VCaP (cell line): ENCODE results near the gene CDH20.

Experiments used
- H3K27ac ChIP-seq: fragments of 450-650 bp; 2 replicates; pipeline ENCODE4 v1.5.1; 2017
- CTCF ChIP-seq: fragments of 450-650 bp; conservative IDR thresholded peaks from 2 replicates; pipeline ENCODE4 v1.5.1; 2017; ENCODE audit warnings: mild to moderate bottlenecking, moderate library complexity

CDH20 gene

GRCh38 chr18:61333746-61334490 is 688 bp downstream of the CDH20 start:
- no peak for TF ChIP-seq CTCF
- no peak overlapping the region for H3K27ac ChIP-seq

- no peak overlapping the region for H3K27ac ChIP-seq
- no peak for TF ChIP-seq CTCF
Observed at GRCh38 chr18:61334491-61334850, 1.2 kb downstream of the CDH20 start.

GRCh38 chr18:61334951-61335683 is 1.9 kb downstream of the CDH20 start:
- H3K27ac ChIP-seq = no peak overlapping the region
- no peak for TF ChIP-seq CTCF

- H3K27ac ChIP-seq = no peak overlapping the region
- TF ChIP-seq CTCF = no peak
Observed at GRCh38 chr18:61335684-61336555, 2.7 kb downstream of the CDH20 start.

GRCh38 chr18:61336766-61337165 is 3.5 kb downstream of the CDH20 start:
- H3K27ac ChIP-seq = no peak overlapping the region
- no peak for TF ChIP-seq CTCF

GRCh38 chr18:61337527-61337926 is 4.3 kb downstream of the CDH20 start:
- no peak overlapping the region for H3K27ac ChIP-seq
- no peak for TF ChIP-seq CTCF

GRCh38 chr18:61340148-61340547 is 6.9 kb downstream of the CDH20 start:
- H3K27ac ChIP-seq = no peak overlapping the region
- TF ChIP-seq CTCF = no peak
